LoVo (cell line): ENCODE data around the gene POU3F3.

ENCODE experiments used
- DNase-seq: peaks from one replicate; pipeline ENCODE4 v3.0.0-alpha.2; 2016; ENCODE audit warnings: low spot score

Gene POU3F3

DNA sequence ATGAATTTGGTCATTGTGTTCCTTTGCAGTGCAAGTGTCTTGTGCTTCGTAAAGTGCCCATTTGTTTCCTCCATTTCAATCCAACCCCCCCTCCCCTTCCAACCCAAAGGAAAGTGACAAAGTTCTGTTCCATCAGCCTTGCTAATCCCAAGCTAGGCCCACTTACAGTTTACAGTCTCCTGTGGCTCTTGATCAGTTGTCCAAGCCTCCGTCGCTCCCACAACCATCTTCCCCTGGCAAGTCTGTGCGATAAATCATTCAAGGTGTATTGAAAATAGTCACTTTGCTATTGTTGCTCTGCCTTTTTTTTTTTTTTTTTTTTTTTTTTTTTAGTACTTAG lies 6.5 kb downstream of the POU3F3 start:
- DNase-seq = no peak

DNA sequence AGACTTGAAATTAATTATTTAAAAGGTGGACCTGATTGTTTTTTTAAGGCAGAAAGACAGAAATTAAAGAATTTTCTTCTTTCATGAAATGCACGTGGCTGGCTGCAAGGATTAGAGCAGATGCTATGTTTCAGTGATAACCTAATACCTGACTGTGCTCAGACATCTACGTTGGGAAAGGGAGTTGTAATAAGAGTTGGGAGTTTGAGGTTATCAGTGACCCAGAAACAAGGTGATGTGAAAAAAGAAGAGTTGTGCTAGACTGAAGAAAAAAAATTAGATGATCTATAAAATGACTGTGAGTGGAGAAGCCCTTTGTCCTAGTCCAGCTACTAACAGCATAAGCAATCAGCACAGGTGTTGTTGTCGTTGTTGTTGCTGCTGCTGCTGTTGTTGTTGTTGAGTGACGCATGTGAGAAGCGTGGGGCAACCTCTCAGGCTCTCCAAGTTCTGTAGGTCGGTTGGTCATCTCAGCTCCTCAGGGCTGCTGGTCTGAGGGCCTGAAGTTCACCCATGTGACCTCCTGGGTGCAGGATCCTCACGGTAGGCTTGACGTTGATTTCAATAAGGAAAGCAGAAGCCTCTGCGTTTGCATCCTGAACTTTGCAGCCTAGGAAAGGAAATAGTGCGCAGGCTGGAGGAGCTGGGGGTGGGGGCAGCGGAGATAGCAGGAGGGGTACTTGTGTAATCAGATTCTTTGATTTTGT lies 7.6 kb downstream of the POU3F3 start:
- no peak for DNase-seq

DNA sequence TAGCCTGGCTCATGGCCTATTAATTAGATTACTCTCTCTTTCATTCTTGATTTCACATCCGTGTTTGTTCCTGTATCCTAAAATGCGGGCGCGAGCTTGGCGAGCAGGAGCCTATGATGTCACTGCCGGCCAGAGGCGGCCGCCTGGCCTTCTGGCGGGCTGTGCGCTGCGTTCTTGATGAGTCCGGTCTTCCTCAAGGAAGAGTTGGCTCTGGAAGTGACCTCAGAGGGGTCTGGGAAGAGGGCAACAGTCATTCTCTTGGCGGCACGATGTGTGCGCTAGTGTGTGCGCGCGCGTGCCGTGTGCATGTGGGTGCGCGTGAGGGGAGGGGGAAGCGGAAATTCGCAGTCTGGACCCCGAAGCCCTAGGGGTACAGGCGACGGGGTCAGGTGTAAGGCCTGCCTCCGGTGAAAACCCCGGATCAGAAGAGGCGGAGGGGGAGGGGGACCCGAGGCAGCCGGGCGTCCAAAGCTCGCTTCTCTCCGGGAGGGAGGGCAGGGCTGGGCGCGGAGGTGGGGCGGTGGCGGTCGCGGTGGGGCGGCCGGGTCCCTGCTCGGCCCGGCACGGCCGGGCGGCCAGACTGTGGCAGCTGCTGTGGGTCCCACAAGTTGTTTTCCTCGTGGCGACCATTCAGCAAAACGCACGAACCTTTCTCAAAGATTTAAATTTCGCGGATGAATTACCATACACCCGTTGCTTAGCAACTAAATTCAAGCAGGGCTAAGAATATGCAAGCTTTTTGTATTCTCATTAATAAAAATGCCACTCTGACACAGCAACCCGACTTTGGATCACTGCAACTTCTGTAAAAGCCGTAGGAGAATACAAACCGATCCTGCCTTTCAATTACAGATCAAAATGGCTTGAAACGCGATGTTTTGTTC lies 8.4 kb downstream of the POU3F3 start:
- no peak for DNase-seq

DNA sequence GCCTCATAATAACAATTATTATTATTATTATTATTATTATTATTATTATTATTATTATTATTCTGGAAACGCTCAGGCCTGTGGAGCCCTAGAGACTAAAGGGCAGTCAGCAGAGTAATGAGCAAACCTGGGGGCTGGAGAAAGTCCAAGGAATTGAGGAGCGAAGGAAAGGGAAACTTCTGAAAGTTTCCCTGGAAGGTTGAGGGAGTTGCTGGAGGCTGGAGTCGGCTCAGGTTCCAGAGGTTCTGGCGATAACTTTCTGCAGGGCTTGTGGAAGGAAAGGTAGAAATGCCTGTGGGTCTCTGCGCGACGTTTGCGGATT lies 9.2 kb downstream of the POU3F3 start:
- DNase-seq = no peak

DNA sequence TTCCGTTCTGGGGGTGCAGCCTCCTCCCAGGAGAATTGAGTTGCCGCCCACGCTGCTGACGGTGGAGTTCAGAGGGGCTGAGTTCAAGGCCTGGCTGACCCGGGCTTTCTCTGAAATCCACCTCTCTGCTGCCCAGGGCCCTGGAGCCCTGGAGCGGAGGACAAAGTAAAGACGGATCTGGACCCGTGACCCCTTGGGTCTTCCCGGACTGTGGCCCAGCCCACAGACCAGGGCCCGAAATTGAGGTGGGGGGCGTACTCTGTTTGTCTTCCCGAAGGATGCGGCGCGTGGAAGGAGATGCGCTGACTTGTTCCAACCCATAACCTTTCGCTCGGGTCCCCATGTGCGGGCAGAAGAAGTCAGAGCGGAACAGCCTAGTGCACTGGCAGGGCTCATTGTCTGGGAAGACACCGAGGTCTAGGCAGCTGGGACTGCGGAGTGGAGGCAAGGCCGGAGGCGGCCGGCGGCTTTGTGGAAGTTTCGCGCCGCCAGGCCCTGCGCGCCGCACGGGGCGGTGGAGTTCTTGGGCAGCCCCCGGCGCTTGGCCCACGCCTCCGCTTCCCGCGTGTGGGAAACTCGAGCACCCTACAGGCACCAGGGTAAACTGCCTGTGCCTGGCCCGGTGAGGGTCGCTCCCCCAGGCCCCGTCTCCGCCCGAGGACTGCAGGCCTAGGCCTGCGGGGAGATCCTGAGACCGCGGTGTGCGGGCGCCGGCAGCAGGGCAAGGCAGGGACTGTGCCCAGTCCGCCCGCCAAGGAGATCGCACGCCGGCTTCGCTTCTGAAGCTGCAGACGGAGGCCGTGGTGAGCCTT lies 9.8 kb downstream of the POU3F3 start:
- no peak for DNase-seq

DNA sequence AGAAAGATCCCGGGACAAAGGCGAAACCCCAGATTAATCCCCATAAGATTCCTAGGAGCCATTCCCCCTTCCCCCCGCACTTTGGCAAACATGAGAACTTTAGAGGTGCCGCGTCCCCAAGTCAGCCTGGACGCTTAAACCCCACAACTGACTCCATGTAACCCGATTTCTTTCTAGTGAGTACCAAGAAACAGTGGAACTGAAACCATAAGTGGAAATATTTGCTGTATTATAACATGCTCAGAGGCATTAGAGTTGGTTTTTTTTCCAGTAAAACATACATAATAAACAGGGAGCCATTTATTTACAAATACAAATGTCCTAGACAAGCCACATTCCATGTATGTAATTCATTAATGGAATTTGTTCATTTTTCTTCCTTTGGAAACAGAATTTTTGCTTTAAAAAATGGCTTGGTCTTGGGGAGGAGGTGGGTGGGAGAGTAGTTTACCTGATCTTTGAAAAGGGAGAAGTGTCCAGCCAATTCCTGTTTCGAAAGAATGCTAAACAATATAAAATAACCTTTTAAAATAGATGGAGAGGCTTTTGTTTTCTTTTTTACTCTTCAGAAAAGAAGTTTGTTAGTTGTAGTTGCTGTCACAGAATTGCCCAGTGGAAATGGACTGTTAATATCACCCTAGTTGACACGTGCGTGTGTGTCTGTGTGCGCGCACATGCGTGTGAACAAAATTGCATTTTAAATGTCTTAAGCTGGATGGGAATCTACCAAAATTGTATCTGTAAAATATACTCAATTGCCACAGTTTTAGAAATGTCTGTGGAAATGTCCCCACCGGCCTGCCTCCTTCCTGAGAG lies 10.6 kb downstream of the POU3F3 start:
- no peak for DNase-seq

DNA sequence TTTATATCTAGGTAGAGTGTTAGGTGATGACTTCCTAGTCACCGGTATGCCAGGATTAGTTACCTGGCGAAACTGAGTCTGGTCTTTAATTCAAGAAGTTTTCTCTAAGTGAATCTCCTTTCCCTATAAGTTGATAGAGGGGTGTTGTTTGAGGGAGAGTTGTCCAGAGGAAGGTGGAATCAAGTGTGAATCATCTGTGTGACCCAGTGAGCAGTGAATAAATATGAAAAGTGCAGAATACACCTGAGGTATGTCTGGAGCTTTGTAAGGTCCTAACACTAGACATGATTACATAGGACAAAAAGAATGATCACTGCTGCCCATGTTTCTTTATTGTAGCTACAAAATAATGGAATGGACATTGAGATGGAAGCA lies 11.2 kb downstream of the POU3F3 start:
- DNase-seq = no peak

DNA sequence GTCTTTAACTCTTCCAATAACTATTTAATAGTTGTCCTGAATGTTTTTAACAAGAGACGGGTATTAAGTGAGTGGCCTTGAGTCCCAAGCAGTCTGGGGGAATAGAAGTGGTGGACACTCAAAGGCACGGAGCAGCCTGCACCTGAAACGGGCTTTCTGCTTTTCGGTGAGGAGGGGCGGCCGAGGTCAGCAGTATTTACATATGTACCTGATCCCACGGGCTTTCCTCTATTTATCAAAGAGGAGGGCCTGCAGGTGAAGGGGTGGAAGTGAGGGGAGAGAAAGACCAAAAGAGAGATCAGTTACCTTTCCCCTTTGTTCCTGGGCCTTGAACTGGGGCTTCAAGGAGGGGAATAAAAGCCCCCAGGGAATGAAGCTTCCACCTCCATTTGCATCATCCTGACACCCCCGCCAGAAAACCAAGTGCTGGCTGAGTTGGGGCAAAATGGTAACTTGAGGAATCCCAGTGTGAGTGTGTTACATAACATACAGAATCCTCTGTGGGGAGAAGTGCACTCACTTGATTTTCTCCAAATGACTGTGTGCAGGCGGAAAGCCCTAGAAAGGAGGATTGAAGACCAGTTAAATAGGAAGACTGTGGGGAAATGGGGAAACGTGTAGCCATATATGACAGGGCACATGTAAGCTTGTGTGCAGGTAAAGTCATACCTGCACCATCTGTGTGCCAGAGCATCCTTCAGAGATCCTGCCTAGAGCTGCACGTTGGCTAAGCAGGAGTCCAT lies 12.4 kb downstream of the POU3F3 start:
- no peak for DNase-seq

DNA sequence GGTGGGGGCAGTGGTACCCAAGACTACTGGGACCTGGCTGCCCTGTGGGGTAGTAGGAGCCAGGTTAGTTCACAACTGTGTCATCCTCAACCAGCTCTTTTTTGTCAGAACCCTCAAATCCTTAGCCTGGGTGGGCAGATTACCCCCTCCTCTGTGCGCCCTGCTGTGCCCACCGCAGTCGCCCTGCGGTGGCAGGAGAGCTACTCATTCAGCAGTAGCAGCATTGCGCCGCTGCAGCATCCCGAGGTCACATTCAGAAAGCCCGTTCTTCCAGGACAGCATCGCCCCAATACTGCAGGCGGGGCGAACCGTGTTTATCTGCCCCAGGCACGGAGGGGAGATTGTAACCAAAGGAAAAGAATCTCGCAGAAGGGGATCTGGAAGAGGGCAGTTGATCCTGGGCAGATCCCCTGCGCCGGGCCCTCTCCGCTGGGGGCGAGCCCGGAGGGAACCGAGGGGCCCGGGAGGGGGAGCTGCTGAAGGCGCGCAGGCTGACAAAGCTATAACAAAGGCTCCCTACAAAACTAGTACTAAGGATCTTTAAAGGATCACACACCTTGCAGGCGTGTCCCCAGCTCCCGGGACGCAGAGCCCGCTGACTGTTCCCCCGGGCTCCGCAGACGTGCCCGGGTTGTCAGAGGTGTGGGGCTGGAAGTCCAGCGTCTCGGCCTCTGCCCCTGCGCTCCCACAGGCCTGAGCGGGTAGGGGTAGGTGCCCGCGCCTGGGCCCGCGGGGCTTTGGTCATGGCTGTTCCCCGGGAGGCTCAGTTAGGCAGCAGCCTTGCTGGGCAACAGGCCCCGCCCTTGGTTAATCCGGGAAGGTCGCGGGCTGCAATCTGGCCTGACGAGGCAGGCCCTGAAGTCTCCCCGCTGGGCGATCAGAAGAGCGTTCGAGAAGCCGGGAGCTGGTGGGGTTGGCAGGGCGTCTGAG lies 13.2 kb downstream of the POU3F3 start:
- no peak for DNase-seq

DNA sequence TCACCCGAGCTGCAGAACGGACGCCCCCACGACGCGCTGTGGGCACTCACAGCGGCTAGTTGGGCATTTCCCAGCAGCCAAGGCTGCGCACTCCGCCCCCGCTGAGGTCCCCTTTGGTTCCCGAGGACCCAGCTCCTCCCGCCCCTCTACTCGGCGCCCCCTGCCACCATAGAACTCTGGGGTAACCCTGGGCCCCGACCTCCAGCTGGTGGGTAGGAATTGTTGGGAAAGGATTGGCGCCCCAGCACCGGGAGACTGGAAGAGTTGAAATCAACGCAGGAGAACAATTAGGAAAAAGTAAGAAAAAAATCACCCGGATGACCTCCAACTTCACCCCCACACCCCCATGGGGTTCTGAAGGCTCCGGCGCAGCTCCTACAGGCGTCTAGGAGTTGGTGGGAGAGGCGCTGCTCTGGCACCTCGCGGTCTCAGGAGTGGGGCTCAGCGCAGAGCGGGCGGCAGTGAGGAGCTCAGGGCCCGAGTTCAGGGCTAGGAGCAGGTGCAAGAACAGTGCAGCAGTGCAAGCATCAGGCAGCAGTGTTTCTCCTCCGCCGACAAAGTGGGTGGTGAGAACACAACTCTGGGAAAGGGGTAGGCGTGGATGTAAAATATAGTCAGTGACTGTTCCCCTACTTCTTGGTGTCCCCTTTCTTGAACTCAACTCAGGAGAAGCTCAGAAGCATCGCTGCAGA lies 14.0 kb downstream of the POU3F3 start:
- no peak for DNase-seq

DNA sequence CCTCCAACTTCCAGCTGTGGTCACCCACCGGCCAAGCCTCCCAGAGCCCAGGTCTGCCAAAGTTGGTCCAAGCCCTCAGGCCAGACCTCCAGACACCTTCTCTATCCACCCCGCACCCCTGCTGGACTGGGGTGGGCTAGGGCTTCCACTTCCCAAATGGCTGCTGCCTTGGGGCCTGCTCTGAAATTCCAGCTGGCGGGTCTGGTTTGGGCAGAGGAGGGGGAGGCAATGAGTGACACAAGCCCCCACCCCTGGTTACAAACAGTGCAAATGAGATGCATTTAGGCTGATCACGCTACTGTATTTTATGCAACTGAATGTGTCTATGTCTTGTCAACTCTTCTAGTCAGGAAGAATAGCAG lies 14.6 kb downstream of the POU3F3 start:
- no peak for DNase-seq

DNA sequence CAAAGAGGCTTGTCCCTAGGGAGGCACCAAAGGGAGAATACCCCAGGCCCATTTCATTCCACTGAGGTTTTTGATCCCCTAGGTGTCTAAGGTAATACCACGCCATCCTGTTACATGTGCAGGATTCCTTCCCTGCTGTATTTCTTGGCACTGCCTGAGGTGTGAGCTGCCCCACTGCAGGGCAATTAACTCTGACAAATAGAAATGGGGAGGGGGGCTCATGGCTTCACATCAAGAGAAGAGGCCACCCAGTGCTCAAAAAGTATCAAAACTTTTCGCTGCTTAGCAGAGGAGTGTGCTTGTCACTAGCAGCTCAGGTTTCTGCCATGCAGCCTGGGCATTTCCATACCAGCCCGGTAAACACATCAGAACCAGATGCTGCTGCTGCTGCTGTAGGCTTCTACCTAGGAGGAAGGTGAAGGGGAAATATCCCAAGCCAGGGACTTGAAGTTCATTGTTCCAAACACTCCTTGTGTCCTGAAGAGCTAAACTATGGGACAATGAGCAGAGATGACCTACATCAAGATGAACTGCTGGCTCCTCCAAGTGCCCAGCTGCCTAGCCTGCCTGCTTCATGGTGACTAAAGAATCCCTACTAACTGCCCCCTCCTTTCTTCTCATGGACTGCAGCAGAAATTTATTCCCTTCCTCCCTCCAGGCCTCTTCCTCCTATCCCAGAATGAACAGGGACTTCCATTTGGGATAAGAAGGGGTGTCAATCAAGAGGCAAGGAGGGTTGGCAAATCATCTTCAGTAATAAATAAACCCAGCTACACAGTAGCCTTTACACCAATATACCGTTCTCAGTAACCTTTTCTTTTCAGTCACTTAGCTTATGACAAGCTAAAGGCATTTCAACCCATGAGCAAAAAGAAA lies 16.4 kb downstream of the POU3F3 start:
- no peak for DNase-seq

DNA sequence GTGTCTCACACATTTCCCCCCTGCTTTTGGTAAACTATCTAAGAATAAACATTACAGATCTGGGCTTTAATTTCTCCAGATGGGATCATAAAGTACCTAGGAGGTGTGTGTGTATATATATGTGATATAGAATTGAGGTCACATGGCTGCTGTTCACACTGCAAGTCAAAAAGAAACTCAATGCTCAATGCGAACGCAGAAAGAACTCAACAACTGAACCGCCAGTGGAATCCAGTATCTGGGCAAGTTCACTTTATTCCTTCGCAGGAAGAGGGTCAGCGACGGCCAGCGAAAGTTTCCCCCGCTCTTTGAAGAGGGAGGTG lies 17.7 kb downstream of the POU3F3 start:
- no peak for DNase-seq

DNA sequence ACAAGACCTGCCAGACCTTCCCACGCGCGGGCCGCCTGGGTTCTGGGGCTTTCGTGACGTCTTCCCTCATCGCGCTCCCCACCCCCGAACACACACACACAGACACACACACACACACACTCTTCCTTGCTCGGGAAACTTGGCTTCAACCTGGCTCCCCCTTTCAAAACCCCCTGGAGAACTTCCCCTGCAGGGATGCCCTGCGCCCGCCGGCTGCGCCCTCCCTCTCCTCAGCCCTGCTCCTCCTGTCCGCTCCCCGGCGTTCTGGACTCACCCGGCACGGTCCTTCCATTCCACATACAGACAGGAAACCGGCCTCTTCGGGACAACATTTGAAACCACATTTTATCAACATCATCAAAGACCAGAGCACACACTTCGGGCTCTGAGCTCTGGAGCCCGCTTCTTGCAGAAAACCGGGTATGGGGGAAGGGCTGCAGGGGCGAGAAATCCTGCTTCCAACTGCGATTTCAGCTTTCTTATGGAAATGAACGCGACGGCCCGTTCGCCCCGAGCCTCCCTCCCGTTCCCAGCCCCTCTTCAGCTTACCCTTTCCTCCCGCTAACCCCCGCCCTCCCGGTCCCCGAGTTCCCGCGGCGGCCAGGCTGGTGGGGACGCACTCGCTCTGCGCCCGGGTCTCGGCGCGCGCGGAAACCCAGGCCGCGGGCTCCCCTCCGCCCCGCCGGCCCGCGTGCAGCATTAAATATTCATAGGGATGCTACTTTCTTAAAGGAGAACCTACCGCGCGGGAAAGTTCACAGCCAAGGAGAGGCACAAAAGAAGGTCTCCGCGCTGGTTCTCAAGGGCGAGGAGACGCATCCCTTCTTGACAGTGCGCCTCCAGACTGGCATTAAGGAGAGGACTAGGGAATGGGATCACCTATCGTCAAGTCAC lies 18.3 kb downstream of the POU3F3 start:
- DNase-seq = no peak

DNA sequence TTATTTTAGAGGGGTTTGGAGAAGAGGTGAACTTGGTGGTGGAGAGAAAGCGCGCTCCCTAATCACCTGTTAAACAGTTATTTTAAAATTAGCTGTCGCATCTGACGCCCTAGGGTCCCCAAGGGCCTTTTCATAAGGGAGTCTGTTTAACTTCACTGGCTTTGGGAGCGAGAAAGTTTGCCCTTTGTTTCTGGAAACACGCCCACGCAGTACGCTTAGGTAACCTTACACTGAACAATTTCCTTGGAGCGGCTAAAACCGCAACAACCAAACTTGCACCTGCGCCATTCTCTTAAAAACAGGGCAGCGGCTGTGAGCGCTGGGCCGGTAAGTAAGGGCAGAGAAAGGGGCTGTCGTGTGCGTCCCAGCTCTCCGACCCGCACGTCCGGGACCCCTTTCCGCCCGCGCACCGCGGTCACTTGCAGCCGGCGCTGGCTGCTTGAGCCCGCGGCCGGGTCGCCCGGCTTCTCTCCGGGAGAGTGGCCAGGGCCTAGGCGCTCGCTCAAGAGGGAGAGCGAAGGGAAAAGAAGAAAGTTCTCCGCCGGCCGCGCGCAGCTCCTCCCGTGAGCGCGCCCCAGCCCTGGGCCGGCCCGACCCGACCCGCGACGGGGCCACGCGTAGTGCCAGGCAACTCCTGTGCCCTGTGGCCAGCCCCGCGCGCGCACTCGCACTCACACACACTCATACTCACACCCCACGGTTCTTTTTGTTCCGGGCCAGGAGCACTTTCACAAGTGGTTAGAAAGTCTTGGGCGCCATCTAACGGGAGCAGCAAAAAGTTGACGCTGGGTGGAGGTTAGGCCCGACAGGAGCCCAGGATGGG lies 19.2 kb downstream of the POU3F3 start:
- DNase-seq = peak; percentile 68

DNA sequence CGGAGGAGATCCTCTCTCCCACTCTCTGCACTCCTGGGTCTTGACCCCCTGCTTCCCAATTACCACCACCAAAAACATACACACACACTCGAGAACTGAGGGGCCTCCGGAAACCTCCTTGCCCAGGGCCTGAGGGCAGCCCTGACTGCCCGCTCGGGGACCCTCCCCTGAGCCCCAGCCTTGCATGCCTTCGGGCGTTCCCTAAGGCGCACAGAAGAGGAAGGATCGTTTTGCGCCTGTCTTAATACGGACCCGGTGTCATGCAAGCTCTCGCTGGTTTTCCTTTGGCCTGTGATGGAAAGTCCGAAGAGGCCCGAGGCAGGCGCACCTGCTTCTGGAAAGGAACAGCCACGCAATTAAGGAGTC lies 19.8 kb downstream of the POU3F3 start:
- no peak for DNase-seq

DNA sequence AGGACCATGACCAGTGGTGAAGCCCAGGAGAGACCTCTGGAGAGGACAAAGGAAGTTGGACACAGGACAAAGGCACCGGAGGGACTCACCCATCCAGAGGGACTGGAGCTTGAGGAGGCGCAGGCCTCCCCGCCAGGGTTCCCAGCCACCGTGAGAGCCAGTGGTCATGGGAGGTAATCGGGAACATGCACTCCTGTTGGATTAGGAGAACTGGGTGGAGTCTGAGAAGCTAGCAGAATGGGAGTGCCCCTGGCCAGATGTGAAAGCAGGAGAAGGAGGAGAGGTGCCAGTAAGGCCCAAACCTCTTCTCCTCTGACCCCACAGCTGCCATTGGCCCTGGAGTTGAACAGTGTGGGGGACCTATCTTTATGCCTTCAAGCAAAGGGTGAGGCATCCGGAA lies 20.3 kb downstream of the POU3F3 start:
- no peak for DNase-seq
